ENCODE results near the gene SDR42E2.

The SDR42E2 gene

DNA sequence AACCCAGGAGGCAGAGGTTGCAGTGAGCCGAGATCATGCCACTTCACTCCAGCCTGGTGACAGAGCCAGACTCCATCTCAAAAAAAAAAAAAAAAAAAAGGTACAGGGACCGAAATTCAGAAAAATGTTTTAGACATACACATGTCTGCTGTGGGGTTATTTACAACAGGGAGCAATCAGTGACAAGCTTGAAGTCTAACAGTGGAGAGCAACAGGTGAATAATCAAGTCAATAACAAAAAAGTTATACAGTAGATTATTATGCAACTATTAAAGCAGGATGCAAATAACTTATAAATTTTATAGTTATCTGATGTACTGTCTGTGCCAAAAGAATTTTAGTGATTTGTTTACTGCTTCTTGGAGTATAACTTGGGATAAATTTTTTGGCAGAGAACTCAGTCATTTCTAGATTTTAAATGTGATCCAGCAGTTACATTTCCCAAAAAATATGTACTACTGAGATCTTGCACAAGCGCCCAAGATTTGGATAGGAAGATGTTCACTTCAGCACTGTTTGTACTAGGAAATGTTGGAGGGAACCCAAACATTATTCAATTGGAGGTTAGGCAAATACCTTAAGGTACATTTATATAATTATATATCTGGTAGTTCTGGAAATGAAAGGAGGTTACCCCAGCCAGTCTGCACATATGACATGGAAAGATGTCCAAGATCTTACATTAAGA, 77.9 kb downstream of the SDR42E2 start:
- H3K4me3 ChIP-seq (ENCODE audit: low read length) = no peak overlapping the region
- peaks cover 12% of the 10 kb centered on the region for H3K4me1 ChIP-seq (ENCODE audit: control insufficient read depth, insufficient read depth, low read length)

More for the DNA sequence above, 77.9 kb downstream of the SDR42E2 start:
- H3K9ac ChIP-seq (ENCODE audit: low read depth, low read length) = no peak overlapping the region
- no peaks in the 10 kb centered on the region for H3K9me3 ChIP-seq (replicated peaks; ENCODE audit: low read length)
- H3K4me2 ChIP-seq (ENCODE audit: low read length) = no peak overlapping the region
- H3K27me3 ChIP-seq (ENCODE audit: control insufficient read depth, insufficient read depth, low read length) = no peaks in the 10 kb centered on the region
- peaks cover 10% of the 10 kb centered on the region for H3K36me3 ChIP-seq (ENCODE audit: insufficient read depth, low read length)
